HepG2 (cell line): ENCODE measurements around the gene FAM131C.

Experiments
- ELF3 ChIP-seq: IDR thresholded peaks from 2 replicates; pipeline ENCODE4 v1.6.1; 2016; ENCODE audit warnings: missing genetic modification reagents, missing compliant biosample characterization
- TF ChIP-seq, protein P1 (sequence below): sonication (generic); formaldehyde crosslinking; conservative IDR thresholded peaks from 2 replicates; pipeline ENCODE4 v1.4.0; 2020; ENCODE audit warnings: missing genetic modification reagents
- TF ChIP-seq, protein P2 (sequence below): sonication (generic); formaldehyde crosslinking; IDR thresholded peaks from 2 replicates; pipeline ENCODE4 v1.5.0; 2020; ENCODE audit warnings: mild to moderate bottlenecking, missing genetic modification reagents, moderate library complexity
- TF ChIP-seq, protein P3 (sequence below): sonication (generic); formaldehyde crosslinking; IDR thresholded peaks from 2 replicates; pipeline ENCODE4 v1.4.0; 2020; ENCODE audit warnings: missing genetic modification reagents

DNA sequence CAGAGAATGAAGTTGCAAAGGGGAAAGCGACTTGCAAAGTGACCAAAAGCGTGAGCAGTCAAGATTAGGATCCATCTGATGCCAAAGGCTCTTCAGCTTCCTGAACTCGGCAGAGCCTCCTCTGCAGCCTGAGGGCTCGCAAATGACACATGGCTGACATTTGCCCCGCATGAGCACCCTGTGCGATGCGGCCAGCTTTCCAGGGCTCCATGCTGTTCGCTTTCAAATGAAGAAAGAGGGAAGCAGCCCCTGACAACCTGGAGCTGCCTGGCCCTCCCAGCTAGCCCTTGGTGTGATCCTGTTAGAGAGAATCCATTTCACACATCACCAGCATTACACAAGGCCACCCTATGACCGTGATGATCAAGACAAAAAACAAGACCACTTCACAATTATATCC lies 20.2 kb upstream of the FAM131C start:
- no peak for TF ChIP-seq ELF3 (CRISPR knock-in tag)
- TF ChIP-seq, protein P1, sequence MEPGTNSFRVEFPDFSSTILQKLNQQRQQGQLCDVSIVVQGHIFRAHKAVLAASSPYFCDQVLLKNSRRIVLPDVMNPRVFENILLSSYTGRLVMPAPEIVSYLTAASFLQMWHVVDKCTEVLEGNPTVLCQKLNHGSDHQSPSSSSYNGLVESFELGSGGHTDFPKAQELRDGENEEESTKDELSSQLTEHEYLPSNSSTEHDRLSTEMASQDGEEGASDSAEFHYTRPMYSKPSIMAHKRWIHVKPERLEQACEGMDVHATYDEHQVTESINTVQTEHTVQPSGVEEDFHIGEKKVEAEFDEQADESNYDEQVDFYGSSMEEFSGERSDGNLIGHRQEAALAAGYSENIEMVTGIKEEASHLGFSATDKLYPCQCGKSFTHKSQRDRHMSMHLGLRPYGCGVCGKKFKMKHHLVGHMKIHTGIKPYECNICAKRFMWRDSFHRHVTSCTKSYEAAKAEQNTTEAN (CRISPR knock-in tag) = no peak
- TF ChIP-seq, protein P2, sequence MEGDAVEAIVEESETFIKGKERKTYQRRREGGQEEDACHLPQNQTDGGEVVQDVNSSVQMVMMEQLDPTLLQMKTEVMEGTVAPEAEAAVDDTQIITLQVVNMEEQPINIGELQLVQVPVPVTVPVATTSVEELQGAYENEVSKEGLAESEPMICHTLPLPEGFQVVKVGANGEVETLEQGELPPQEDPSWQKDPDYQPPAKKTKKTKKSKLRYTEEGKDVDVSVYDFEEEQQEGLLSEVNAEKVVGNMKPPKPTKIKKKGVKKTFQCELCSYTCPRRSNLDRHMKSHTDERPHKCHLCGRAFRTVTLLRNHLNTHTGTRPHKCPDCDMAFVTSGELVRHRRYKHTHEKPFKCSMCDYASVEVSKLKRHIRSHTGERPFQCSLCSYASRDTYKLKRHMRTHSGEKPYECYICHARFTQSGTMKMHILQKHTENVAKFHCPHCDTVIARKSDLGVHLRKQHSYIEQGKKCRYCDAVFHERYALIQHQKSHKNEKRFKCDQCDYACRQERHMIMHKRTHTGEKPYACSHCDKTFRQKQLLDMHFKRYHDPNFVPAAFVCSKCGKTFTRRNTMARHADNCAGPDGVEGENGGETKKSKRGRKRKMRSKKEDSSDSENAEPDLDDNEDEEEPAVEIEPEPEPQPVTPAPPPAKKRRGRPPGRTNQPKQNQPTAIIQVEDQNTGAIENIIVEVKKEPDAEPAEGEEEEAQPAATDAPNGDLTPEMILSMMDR = no peak
- TF ChIP-seq, protein P3, sequence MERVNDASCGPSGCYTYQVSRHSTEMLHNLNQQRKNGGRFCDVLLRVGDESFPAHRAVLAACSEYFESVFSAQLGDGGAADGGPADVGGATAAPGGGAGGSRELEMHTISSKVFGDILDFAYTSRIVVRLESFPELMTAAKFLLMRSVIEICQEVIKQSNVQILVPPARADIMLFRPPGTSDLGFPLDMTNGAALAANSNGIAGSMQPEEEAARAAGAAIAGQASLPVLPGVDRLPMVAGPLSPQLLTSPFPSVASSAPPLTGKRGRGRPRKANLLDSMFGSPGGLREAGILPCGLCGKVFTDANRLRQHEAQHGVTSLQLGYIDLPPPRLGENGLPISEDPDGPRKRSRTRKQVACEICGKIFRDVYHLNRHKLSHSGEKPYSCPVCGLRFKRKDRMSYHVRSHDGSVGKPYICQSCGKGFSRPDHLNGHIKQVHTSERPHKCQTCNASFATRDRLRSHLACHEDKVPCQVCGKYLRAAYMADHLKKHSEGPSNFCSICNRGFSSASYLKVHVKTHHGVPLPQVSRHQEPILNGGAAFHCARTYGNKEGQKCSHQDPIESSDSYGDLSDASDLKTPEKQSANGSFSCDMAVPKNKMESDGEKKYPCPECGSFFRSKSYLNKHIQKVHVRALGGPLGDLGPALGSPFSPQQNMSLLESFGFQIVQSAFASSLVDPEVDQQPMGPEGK (CRISPR knock-in tag) = no peak
